ENCODE measurements around the gene PDHX.

- TF ChIP-seq, protein P1, sequence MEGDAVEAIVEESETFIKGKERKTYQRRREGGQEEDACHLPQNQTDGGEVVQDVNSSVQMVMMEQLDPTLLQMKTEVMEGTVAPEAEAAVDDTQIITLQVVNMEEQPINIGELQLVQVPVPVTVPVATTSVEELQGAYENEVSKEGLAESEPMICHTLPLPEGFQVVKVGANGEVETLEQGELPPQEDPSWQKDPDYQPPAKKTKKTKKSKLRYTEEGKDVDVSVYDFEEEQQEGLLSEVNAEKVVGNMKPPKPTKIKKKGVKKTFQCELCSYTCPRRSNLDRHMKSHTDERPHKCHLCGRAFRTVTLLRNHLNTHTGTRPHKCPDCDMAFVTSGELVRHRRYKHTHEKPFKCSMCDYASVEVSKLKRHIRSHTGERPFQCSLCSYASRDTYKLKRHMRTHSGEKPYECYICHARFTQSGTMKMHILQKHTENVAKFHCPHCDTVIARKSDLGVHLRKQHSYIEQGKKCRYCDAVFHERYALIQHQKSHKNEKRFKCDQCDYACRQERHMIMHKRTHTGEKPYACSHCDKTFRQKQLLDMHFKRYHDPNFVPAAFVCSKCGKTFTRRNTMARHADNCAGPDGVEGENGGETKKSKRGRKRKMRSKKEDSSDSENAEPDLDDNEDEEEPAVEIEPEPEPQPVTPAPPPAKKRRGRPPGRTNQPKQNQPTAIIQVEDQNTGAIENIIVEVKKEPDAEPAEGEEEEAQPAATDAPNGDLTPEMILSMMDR (optimal IDR thresholded peaks at IDR 0.05 in 1 of 3, IDR thresholded peaks at IDR 0.05 in 1 of 3, conservative IDR thresholded peaks at IDR 0.05 in 1 of 3; ENCODE audit: extremely low read depth in 1 of 3, insufficient read depth in 2 of 3, low read length in 3 of 3) = no peak
- TF ChIP-seq EZH2 (IDR thresholded peaks at IDR 0.05; ENCODE audit: low read length) = no peak
Measured at GRCh38 chr11:35017528-35018342, 101.3 kb downstream of the PDHX start.

All from keratinocyte (primary cell).